GM19438 (cell line): ENCODE data around the gene RNF43.

Source experiments
- ATAC-seq: cut with Tn5 transposase; IDR thresholded peaks from one replicate; pipeline ENCODE4 v1.9.1; 2021; ENCODE audit warnings: low read depth; ENCODE audit not compliant: unreplicated experiment

RNF43 gene

DNA sequence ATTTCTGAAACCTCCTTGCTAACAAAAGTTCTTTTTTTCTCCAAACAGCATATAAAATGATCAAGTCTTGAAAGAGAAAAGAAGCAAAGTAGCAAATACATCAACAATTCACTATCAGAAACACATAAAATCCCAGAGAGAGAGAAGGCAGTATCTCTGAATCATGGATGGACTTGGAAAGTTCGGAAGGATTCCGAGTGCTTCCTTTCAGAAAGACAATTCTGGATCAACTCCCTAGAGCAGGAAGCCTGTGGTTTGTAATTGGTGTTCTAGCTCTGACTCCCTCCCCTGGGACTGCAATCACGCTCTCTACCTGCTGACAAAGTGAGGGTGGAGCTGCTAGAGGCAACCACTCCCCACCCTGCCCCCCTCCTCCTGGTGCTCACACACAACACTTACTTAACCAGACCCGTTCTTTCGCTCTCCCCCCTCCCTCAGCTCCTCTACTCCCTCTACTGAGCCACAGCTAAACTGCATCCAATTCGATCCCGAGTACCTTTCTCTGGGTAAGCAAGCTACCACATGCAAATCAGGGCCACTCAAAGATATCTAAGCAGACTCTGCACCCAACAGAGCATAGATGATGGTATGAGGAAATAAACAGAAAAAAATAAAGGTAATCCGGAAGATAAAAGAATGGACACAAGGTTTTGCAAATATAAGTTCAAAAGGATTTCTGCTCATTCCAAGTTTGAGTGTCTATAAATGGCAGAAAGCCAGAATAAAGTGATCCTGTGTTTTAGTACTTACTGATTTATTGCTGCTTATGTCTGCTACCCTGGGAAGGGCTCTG lies at the start of gene RNF43:
TSS of gene RNF43 (minus strand) at position 235 of the 793 bp plus-strand sequence. CDS start 1,957 bp downstream, outside the sequence.
- ATAC-seq = peak; percentile 95

DNA sequence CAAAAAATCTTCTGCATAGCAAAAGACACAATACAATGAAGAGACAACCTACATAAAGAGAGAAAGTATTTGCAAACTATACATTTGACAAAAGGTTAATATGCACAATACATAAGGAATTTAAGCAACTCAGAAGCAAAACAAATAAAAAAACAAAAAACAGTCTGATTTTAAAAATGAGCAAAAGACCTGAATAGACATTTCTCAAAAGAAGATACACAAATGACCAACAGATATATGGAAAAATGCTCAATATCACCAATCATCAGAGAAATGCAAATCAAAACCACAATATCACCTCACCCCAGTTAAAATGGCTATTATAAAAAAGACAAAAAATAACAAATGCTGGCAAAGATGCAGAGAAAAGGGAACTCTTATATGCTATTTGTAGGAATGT lies 38.2 kb upstream of the RNF43 start:
- no peak for ATAC-seq

DNA sequence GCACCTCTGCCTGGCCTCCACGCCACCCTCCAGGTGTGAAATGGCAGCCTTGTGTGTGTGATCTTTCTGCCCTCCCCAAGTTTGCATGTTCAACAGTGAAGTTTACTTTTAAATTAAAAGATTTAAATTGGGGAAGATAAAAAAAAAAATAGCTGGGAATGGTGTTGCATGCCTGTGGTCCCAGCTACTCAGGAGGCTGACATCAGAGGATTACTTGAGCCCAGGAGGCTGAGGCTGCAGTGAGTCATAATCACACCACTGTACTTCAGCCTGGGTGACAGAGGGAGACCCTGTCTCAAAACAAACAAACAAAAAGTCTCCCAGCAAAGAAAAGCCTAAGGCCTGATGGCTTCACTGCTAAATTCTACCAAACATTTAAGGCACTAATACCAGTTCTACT lies 35.4 kb upstream of the RNF43 start:
- no peak for ATAC-seq

DNA sequence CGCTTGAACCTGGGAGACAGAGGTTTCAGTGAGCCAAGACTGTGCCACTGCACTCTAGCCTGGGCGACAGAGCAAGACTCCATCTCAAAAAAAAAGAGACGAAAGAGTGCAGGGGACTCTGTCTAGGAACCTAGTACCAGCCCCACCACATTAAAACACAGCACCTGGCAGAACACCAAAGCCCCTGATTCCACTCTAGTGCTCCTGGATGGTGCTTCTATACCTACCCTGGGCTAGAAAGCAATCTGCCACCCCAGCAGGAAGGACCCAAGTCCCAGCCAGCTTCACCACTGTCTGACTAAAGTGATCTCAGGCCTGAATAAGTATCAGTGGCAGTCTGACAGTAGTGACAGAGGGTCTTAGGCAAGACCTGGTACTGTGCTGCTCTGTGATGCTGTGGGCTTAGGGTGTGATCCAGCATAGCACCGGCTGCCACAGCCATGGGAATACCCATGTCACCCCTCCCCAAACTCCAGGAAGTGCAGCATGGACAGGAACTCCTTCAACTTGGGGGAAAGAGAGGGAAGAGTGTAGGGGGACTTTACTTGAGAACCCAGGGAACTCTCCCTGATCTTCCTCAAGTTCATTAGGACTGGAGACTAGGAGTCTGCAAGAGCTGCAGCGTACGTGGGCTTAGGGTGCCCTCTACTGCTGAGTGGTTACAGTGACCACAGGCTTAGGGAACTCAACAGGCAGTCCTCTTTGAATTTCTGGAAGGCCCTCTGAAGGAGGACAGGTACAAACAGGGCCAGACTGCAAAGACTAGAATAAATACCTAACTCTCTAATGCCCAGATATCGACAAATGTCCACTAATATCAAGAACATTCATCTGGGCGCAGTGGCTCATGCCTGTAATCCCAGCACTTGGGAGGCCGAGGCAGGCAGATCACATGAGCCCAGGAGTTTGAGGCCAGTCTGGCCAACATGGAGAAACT lies 30.0 kb upstream of the RNF43 start:
- no peak for ATAC-seq

DNA sequence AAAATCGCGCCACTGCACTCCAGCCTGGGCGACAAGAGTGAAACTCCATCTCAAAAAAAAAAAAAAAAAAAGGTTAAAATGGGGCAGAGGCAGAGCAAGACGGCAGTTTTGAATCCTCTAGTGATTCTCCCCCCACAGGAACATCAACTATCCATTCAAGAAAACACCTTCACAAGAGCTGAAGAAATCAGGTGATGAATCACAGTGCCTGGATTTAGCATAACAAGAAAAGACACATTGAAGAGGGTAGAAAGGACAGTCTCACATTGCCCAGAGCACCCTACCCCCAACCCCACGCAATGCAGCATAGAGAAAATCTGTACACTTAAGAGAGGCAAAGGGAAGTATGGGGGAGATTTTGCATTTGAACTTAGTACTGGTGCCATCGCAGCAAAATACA lies 28.8 kb upstream of the RNF43 start:
- no peak for ATAC-seq

DNA sequence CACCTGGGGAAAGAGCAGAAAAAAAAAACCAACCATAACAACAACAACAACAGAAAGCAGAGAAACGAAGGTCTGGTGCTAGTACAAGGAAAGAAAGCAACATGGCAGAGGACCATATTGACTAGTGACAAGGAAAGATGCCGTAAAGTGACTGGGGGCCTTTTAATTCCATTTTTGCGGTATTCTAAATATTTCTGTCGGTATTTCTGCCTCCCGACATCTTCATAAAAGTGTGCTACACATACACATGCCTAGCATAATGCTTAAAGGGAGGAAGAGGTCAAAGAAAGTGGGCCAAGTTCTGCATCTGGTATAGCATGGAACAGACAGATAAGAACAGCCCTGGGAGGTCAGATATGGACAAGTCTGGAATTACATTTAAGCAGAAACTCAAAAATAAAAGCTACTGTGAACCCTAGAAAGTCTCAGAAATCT lies 19.5 kb upstream of the RNF43 start:
- no peak for ATAC-seq

DNA sequence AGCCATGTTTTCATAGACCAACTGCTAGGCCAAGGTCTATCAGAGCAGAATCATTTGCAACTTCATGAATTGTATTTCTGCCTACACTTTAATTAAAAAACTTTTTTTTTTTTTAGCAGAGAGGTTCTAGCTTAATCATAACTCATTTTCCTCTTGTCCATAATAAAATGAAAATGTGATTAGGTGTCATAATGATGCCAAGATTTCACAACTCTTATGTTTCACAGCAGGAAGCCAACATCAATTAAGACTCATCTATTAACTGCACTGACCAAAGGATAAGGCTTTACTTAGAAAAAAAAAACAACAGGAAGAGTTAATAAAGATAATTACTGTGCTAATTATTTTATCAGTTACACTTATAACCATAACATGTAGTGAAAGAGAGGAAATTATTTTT lies 18.9 kb upstream of the RNF43 start:
- no peak for ATAC-seq

DNA sequence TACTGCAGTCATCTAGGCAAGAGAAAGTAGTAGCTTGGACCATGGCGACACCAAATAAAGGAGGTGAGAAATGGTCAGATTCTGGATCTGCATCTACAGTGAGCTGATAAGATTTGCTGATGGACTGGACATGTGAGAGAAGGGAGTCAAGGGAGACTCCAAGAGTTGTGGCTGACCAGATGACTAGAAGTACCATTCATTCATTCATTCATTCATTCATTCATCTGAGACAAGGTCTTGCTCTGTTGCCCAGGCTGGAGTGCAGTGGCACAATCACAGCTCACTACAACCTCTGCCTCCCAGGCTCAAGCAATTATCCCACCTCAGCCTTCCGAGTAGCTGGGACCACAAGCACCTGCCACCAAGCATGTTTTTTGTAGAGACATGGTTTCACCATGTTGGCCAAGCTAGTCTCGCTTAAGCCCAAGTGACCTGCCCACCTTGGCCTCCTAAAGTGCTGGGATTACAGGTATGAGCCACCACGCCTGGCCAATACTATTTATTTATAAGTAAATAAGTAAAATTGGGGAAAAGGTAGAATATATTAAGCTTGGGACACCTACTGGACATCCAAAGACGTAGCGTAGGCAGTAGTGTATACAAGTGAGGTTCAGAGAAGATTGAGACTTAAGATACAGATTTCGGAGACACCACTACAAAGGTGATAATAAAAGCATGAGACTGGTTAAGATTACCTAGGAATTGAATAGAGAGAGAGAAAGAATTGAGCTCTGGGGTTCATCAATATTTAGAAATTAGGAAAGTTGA lies 15.7 kb upstream of the RNF43 start:
- ATAC-seq = no peak

DNA sequence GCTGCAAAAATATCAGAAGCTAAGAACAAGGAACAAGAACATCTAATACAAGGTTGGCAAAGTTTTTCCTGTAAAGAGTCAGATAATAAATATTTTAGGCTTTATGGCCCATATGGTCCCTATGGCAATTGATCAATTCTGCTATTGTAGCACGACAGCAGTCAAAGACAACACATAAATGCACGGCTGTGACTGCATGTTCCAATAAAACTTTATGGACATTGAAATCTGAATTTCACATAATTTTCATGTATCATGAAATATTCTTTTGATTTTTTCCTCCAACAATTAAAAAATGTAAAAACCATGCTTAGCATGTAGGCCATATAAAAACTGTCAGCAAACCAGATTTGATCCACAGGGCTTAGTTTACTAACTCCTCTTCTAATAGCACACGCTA lies 10.5 kb upstream of the RNF43 start:
- no peak for ATAC-seq

DNA sequence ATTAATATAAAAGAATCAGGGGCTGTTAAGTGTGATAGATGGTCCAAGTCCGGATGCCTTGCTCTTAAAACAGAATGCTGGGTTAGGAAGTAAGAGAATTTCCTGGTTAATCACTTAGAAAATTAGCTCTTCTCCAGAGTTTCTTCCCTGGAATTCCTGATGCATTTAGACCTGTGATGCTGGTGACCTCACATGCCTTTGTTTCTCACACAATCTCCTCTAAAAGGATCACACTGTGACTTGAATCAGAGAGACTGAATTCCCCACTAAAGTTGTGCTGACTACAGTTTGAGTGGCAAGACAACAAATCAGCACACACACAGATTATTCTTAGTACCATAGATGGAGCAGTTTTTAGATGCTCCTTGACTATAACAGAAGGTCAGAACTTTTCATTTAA lies 4.4 kb upstream of the RNF43 start:
- ATAC-seq = no peak

DNA sequence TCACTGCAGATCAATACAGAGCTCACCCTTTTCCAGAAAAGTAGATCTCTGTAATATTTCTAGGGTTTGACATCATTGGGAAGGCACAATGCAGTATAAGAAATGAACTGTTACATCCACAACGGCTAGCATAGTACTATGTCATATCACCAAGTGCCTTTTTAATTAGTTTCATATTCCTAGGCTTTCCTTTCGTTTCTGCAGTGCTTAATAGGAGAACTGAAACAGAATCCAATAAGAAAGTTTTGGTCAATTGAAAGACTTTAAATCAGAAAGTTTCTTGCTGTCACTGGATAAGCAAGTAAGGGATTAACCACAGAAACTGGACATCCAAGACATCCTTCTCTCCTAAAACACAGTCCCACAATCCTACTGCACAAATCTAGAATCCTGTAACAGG lies 3.5 kb upstream of the RNF43 start:
- no peak for ATAC-seq

DNA sequence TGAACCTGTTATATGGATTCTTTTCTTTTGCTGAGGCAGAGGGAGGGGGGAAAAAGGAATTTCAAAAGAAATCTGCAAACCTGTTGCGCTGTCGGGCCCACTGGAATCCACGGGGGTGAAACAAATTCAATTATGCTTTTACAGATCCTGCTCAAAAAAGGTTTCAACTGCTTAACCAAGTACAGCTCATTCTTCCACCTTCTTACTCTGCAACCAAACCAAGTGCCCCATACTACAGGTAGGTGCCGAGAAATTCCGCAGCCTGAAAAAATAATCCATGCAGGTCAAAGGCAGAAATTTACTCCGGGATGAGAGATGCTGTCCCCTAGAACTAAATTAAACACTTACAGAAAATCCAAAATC lies 416 bp downstream of the RNF43 start:
- ATAC-seq = no peak

DNA sequence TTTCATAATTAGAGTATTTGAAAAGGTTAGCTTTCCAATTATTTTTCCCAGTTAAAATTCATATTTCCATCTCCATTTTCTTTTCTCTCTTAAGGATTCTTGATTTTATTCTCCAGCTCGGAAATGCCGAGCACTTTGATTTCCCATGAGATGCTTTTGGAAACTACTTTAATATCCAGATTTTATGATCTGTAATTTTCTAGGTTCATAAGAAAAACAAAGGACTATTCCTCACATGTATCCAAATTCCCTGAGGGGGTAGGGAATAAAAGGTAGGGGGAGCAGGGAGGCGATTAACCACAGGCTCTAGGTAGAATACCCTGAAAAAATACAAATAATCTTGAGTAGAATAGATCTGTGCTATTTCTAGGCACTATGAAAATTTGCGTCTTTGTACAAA lies 938 bp downstream of the RNF43 start:
- ATAC-seq = no peak

DNA sequence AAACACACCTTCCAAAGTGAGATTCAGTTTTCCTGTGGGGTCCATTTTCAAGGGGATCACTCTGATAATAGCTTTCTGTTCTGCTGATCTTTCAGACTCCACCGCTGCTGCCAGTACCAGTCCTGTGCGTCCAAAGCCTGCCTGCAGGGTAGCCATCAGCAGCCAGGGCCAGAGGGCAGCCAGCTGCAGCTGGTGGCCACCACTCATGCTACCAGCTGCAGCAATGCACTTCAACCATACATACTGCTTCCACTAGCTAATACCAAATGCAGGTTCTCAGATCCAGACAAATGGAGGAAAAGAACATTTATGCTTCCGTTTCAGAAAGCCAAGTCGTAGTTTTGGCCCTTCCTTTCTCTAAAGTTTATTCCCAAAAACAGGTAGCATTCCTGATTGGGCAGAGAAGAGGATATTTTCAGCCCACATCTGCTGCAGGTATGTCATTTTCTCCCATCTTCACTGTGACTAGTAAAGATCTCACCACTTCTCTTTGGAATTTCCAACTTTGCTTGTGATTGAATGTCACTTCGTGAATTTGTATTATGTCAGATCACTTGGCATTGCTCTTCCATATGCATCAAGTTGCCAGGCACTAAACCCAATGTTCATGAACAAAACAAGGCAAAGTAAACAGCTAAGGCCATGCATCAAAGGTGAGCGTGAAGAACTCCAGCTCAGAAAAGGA lies 1.8 kb downstream of the RNF43 start:
- no peak for ATAC-seq

DNA sequence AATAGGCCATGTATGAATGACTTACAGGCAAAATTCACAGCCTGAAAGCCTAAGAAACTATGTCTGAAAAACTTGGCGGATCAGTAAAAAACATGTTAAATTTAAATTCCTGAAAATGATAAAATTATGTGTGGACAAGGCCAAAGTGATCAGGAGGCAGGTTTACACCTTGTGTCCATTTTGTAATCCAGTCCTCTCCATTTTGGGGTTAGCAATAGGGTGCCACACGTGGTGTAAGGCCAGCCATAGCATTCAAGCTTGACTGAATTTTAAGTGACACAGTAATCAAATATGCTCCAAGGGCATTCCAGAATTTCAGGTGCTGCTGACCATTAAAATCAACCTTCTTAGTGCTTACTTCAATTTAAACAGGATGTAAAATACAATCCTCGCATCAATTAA lies 2.7 kb downstream of the RNF43 start:
- no peak for ATAC-seq

DNA sequence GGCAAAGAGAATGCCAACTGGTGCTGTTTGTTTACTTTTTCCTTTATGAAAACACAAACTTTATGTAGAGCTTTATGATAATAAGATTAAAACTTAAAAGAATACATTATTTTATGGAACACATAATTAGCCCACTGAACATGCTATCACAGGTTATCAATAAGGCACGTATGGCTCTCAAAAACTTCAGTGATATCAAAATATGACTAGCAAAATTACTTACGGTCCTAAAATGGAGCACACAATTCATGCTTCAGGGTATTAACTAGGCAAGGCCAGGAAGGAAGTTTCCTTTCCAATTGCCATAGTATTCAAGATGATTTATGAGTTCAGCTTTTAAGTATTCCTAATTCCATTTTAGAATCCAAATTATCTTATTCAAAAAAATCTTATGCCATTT lies 3.6 kb downstream of the RNF43 start:
- ATAC-seq = no peak

DNA sequence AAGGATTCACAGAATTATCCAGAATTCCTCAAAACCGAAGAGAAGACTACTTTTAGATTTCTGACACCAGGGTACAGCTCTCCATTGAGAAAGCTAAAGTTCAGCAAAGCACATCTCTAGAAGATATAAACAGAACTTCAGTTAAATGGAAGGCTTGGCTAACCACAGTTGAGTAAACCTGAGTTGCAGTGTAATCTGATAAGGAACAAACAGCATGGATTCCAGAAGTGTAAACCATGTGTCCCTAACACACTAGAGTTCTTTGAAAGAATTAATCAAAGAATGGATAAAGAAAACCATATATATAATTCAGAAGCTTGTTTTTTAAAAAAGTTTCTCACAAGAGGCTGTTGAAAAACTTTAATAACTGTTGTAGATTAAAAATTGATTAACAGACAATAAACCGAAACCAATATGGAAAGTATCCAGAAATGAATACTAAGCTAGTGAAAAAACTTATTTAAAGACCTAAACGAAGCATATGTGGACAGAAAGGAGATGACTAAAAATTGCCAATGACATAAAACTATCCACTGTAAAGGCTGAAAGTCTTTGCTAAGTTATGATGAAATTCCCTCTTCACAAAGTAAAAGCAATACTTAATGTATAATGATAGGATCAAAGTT lies 4.3 kb downstream of the RNF43 start:
- no peak for ATAC-seq

DNA sequence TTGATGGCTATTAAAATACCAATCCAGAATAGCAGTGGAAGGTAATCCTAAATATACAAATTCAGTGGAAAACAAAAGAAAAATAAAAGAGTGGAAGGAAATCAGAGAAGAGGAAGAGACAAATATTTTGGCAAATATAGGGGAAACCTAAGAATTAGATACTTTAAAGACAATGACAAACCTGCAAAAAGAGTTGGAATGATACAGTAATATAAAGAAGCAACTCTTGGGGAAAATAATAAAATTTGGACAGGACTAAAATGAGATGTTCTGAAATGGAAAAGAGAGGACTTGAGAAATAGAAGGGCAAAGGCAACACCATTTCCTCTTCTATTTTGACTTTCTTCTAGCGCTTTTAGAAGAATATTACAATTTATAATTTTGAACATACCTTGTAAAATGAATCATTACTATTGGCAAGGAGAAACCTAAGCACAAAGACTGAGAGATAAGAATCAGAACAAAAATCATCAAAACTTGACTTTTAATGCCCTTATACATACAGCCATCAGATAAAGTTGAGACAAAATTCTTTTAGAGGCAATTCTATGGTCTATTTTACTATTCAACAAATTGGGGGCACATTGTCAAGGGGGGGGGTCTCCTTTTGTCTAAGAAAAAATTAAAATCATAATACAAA lies 5.2 kb downstream of the RNF43 start:
- ATAC-seq = no peak

DNA sequence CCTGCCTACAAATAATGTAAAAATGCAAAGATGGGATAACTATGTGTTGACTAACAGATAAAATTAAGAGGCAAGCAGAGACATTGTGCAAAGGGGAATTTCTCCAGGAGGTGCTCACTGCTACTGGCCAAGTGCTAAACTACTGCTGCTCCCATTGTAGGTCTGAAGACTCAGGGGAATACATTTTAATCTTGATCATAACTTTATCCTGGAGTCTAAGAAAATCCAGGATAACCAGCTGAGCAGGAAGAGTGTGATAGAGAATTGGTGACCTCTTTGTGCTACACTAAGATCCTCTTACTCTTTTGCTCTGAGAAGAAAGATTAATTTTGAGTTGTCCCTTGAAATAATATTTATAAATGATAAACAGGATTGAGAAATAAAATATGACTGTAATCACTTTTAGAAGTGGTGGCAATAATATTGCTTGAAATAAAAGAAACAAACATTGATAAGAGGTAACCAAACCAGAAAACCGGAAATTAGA lies 5.9 kb downstream of the RNF43 start:
- ATAC-seq = no peak
